ENCODE results near the gene IL13. TPM values are rescaled to one million over a fixed set of nuclear protein-coding genes. Genes with fewer than 3 reads are reported as not detected.
A peak's percentile ranks its signal among the peaks of the same experiment; 100 is the strongest.
"Not testable (repeated sequence)": the region's sequence is repeated elsewhere in the genome, so short reads cannot be mapped to it uniquely, and the experiment has no call there.

Gene IL13
- total and polyA plus RNA-seq, 2 experiments from 2014 or later, result not detected

DNA sequence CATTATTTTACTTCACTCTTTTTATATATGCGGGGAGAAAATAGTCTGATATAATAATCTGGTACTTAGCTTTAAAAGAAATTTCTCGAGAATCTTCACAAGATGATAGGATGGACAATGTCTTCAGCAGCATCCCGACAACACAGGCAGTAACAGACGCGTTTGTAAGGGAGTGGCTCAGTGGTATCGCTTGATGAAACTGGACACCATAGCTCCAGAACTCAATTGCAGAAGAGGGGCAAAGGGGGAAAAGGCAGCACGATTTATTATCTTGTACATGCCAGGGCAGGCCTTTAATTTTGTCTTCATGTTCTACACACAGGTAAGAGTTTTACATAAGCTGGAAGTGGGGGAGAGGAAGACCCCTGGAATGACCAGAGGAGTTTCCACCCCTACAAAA lies 31.5 kb downstream of the IL13 start:
- H3K79me2 ChIP-seq (ENCODE audit: insufficient read depth), result no peaks in the 10 kb centered on the region
- in situ Hi-C loops (cut with MboI), result no loop called here
- no peak for TF ChIP-seq EZH2phosphoT487 (IDR thresholded peaks at IDR 0.05; ENCODE audit: insufficient read depth, low read depth)
- TF ChIP-seq EZH2 (IDR thresholded peaks at IDR 0.05; ENCODE audit: insufficient read depth, poor library complexity, severe bottlenecking), result no peak
- H3K27ac ChIP-seq, result no peak overlapping the region
- no peak overlapping the region for H3K4me3 ChIP-seq
- H4K20me1 ChIP-seq (ENCODE audit: insufficient read depth), result no peaks in the 10 kb centered on the region
- H3K9ac ChIP-seq, result no peak overlapping the region
- H3F3A ChIP-seq (ENCODE audit: insufficient read depth), result peaks cover 3% of the 10 kb centered on the region; the same call in 1 of the 2 replicates
- H3K9me3 ChIP-seq (ENCODE audit: low read depth), result no peaks in the 10 kb centered on the region
- H3K36me3 ChIP-seq (ENCODE audit: low read depth), result no peaks in the 10 kb centered on the region
- H3K9me2 ChIP-seq (ENCODE audit: insufficient read depth), result no peaks in the 10 kb centered on the region
- H2AFZ ChIP-seq, result no peak overlapping the region
- H3K4me2 ChIP-seq (ENCODE audit: unreplicated experiment), result no peak overlapping the region
- no peaks in the 10 kb centered on the region for H3K27me3 ChIP-seq (replicated peaks; ENCODE audit: insufficient read depth)
- no peak for DNase-seq
- 72 to 78% methylated on average over 7 of the region's 7 CpGs for WGBS, 2 experiments (ENCODE audit: low coverage in 1 of 2, low lambda C conversion rate in 2 of 2, missing lambda C conversion rate in 2 of 2)
- peaks cover 22% of the 10 kb centered on the region for H3K4me1 ChIP-seq (ENCODE audit: insufficient read depth)

DNA sequence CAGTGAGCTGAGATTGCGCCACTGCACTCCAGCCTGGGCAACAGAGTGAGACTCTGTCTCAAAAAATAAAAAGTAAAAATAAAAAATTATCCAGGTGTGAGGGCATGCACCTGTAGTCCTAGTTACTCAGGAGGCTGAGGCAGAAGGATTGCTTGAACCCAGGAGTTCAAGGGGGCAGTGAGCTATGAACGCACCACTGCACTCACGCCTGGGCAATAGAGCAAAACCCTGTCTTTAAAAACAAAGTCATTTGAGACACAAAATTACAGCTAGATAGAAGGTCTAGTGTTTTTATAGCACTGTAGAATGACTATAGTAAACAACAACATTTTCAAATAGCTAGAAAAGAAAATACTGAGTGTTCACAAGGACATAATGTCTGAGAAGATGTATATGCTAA lies 32.2 kb downstream of the IL13 start:
- Histone ChIP-seq H3K4me1 (ENCODE audit: insufficient read depth) (peaks cover 16% of the 10 kb centered on the region), H3K9me2 (ENCODE audit: insufficient read depth) (no peaks in the 10 kb centered on the region), H3K9ac (no peak overlapping the region), H3F3A (ENCODE audit: insufficient read depth) (peaks cover 3% of the 10 kb centered on the region; the same call in 1 of the 2 replicates), H3K27ac (no peak overlapping the region), H3K4me3 (no peak overlapping the region), H3K4me2 (ENCODE audit: unreplicated experiment) (no peak overlapping the region), H3K79me2 (ENCODE audit: insufficient read depth) (no peaks in the 10 kb centered on the region), H3K36me3 (ENCODE audit: low read depth) (no peaks in the 10 kb centered on the region), H3K27me3 (replicated peaks; ENCODE audit: insufficient read depth) (no peaks in the 10 kb centered on the region), H3K9me3 (ENCODE audit: low read depth) (no peaks in the 10 kb centered on the region), H4K20me1 (ENCODE audit: insufficient read depth) (no peaks in the 10 kb centered on the region), H2AFZ (no peak overlapping the region)
- WGBS, 2 experiments (ENCODE audit: low coverage in 1 of 2, low lambda C conversion rate in 2 of 2, missing lambda C conversion rate in 2 of 2), result 94 to 97% methylated on average over 3 of the region's 3 CpGs
- DNase-seq, result no peak
- TF ChIP-seq EZH2phosphoT487 (IDR thresholded peaks at IDR 0.05; ENCODE audit: insufficient read depth, low read depth) (no peak), EZH2 (IDR thresholded peaks at IDR 0.05; ENCODE audit: insufficient read depth, poor library complexity, severe bottlenecking) (no peak)
- in situ Hi-C loops (cut with MboI), result no loop called here

DNA sequence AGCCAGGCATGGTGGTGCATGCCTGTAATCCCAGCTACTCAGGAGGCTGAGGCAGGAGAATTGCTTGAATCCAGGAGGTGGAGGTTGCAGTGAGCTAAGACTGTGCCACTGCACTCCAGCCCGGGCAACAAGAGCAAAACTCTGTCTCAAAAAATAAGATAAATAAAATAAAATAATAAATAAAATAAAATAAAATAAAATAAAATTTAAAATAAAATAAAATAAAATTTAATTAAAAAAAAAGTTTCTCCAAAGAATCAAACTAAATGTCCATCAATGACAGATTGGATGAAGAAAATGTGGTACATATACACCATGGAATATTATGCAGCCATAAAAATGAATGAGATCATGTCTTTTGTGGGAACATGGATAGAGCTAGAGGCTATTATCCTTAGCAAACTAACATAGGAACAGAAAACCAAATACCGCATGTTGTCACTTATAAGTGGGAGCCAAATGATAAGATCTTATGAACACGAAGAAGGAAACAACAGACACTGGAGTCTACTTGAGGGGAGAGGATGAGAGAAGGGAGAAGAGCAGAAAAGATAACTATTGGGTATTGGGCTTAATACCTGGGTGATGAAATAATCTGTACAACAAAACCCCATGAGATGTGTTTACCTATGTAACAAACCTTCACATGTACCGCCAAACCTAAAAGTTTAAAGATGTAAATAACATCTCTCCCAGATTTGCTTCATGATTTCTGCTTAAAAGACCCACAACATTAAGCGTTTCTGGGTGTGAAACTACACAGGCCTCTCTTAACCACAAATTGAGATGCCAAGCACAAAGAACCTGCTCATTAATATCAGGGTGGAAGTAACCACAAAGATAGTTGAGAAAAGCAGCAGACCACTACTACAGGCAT lies 34.0 kb downstream of the IL13 start:
- in situ Hi-C loops (cut with MboI); H4K20me1 ChIP-seq (ENCODE audit: insufficient read depth); H3K27me3 ChIP-seq (replicated peaks; ENCODE audit: insufficient read depth); H3K36me3 ChIP-seq (ENCODE audit: low read depth); H3F3A ChIP-seq (ENCODE audit: insufficient read depth); H3K4me3 ChIP-seq; H3K79me2 ChIP-seq (ENCODE audit: insufficient read depth); DNase-seq; H3K9me3 ChIP-seq (ENCODE audit: low read depth); H3K4me2 ChIP-seq (ENCODE audit: unreplicated experiment); H3K9me2 ChIP-seq (ENCODE audit: insufficient read depth): not testable (repeated sequence)
- peak overlapping the region; percentile 51 for H3K27ac ChIP-seq
- peak overlapping the region; percentile 22; the same call in 1 of the 2 replicates for H3K9ac ChIP-seq
- H2AFZ ChIP-seq, result 0 out of 2 replicates have a peak overlapping the region, but pooled peaks have one; percentile 42
- peaks cover 16% of the 10 kb centered on the region for H3K4me1 ChIP-seq (ENCODE audit: insufficient read depth)
- 85 to 86% methylated on average over 5 of the region's 5 CpGs for WGBS, 2 experiments (ENCODE audit: low coverage in 1 of 2, low lambda C conversion rate in 2 of 2, missing lambda C conversion rate in 2 of 2)

DNA sequence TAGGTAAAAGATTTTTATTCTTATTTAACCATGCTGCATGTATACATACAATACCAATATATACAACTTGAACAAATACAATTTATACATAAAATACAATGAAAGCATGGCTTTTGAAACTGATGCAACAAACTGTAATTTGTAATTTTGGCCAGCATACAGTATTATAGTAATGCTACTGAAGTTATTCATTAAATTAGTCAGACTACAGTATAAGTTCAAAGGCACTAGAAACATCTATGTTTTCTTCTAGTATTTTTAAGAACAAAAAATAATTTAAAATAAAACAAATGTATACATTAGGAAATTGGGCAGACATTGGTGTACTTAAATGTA lies 34.6 kb downstream of the IL13 start:
- Histone ChIP-seq H2AFZ (0 out of 2 replicates have a peak overlapping the region, but pooled peaks have one; percentile 42), H3F3A (ENCODE audit: insufficient read depth) (peaks cover 3% of the 10 kb centered on the region; the same call in 1 of the 2 replicates), H3K4me2 (ENCODE audit: unreplicated experiment) (no peak overlapping the region), H3K27ac (peak overlapping the region; percentile 51), H3K4me1 (ENCODE audit: insufficient read depth) (peaks cover 16% of the 10 kb centered on the region), H4K20me1 (ENCODE audit: insufficient read depth) (no peaks in the 10 kb centered on the region), H3K79me2 (ENCODE audit: insufficient read depth) (no peaks in the 10 kb centered on the region), H3K4me3 (no peak overlapping the region), H3K36me3 (ENCODE audit: low read depth) (no peaks in the 10 kb centered on the region; the same call in 1 of the 2 replicates), H3K9me2 (ENCODE audit: insufficient read depth) (no peaks in the 10 kb centered on the region), H3K9ac (peak overlapping the region; percentile 22; the same call in 1 of the 2 replicates), H3K27me3 (replicated peaks; ENCODE audit: insufficient read depth) (no peaks in the 10 kb centered on the region), H3K9me3 (ENCODE audit: low read depth) (no peaks in the 10 kb centered on the region)
- in situ Hi-C loops (cut with MboI), result no loop called here
- peak; percentile 57 for DNase-seq
- TF ChIP-seq EZH2 (IDR thresholded peaks at IDR 0.05; ENCODE audit: insufficient read depth, poor library complexity, severe bottlenecking) (no peak), EZH2phosphoT487 (IDR thresholded peaks at IDR 0.05; ENCODE audit: insufficient read depth, low read depth) (no peak)
